ENCODE measurements around the gene GIPC2.

Gene GIPC2

DNA sequence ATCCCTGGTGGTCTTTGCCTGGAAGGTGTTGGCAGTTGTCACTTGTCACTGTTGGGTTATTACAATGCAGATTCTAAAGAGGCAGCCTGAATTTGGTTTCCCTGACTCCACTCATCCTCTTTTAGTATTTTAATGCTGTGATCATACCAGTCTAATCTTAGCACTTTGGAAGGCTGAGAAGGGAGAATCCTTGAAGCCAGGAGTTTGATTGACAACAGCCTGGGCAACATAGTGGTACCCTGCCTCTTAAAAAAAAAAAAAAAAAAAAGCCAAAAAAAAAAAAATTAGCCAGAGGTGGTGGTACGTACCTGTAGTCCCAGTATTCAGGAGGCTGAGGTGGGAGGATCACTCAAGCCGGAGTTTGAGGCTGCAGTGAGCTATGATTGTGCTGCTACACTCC is 7.7 kb downstream of the GIPC2 start:
- TF ChIP-seq, protein P1, sequence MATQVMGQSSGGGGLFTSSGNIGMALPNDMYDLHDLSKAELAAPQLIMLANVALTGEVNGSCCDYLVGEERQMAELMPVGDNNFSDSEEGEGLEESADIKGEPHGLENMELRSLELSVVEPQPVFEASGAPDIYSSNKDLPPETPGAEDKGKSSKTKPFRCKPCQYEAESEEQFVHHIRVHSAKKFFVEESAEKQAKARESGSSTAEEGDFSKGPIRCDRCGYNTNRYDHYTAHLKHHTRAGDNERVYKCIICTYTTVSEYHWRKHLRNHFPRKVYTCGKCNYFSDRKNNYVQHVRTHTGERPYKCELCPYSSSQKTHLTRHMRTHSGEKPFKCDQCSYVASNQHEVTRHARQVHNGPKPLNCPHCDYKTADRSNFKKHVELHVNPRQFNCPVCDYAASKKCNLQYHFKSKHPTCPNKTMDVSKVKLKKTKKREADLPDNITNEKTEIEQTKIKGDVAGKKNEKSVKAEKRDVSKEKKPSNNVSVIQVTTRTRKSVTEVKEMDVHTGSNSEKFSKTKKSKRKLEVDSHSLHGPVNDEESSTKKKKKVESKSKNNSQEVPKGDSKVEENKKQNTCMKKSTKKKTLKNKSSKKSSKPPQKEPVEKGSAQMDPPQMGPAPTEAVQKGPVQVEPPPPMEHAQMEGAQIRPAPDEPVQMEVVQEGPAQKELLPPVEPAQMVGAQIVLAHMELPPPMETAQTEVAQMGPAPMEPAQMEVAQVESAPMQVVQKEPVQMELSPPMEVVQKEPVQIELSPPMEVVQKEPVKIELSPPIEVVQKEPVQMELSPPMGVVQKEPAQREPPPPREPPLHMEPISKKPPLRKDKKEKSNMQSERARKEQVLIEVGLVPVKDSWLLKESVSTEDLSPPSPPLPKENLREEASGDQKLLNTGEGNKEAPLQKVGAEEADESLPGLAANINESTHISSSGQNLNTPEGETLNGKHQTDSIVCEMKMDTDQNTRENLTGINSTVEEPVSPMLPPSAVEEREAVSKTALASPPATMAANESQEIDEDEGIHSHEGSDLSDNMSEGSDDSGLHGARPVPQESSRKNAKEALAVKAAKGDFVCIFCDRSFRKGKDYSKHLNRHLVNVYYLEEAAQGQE (IDR thresholded peaks at IDR 0.05; ENCODE audit: low read depth), result no peak
- TF ChIP-seq NFIC (IDR thresholded peaks at IDR 0.05), result no peak
- no peak for TF ChIP-seq FOXM1 (IDR thresholded peaks at IDR 0.05; ENCODE audit: borderline replicate concordance, low read depth)
- no peak for TF ChIP-seq CREB1 (IDR thresholded peaks at IDR 0.05; ENCODE audit: low read depth)
- TF ChIP-seq TCF12 (IDR thresholded peaks at IDR 0.05; ENCODE audit: low read depth), result no peak
- no peak for TF ChIP-seq TEAD4 (IDR thresholded peaks at IDR 0.05)
- TF ChIP-seq TAF1 (IDR thresholded peaks at IDR 0.05; ENCODE audit: low read depth), result no peak
- no peak for TF ChIP-seq ZBTB7A (IDR thresholded peaks at IDR 0.05; ENCODE audit: low read depth)
- TF ChIP-seq, protein P2, sequence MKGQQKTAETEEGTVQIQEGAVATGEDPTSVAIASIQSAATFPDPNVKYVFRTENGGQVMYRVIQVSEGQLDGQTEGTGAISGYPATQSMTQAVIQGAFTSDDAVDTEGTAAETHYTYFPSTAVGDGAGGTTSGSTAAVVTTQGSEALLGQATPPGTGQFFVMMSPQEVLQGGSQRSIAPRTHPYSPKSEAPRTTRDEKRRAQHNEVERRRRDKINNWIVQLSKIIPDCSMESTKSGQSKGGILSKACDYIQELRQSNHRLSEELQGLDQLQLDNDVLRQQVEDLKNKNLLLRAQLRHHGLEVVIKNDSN (IDR thresholded peaks at IDR 0.05), result no peak
- no peak for TF ChIP-seq YY1 (IDR thresholded peaks at IDR 0.05; ENCODE audit: low read depth)
- TF ChIP-seq RAD21 (IDR thresholded peaks at IDR 0.05; ENCODE audit: low read depth), result no peak
- TF ChIP-seq EP300 (IDR thresholded peaks at IDR 0.05; ENCODE audit: borderline replicate concordance), result no peak
- no peak for TF ChIP-seq CEBPB (IDR thresholded peaks at IDR 0.05)

DNA sequence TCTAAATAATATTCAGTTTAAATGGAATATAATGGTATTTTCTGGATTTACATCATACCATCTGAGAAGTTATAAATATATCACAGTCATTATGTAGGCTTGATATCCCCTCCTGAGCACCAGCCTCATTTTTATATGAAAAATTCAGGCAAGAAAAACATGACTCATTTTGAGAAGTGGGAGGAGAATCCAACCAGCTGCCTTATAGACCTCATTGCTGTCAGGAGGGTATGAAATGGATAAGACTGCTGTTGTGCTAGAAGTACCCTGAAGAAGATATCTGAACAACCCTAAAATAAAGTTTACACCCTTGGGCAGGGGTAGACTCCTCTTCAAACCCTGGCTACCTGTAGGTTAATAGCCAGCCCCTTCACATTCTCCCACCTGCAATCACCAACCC is 8.8 kb downstream of the GIPC2 start:
- TF ChIP-seq EP300 (IDR thresholded peaks at IDR 0.05; ENCODE audit: borderline replicate concordance) (no peak), YY1 (IDR thresholded peaks at IDR 0.05; ENCODE audit: low read depth) (no peak)

DNA sequence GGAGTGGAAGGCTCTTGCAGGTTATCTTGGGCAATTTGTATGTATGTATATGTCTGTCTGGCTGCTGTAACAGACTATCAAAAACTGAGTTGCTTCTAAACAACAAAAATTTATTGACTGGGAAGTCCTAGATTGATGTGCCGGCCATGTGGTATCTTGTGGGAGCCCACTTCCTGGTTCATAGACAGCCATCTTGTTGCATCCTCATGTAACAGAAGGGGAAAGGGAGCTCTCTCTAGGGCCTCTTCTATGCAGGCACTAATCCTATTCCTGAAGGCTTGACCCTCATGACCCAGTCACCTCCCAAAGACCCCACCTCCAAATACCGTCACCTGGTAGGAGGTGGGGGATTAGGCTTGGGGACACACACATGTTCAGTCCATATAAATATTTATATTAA is 9.2 kb downstream of the GIPC2 start:
- TF ChIP-seq ZBTB7A (IDR thresholded peaks at IDR 0.05; ENCODE audit: low read depth) (no peak), CREB1 (IDR thresholded peaks at IDR 0.05; ENCODE audit: low read depth) (no peak), CEBPB (IDR thresholded peaks at IDR 0.05) (no peak), NFIC (IDR thresholded peaks at IDR 0.05) (no peak), TAF1 (IDR thresholded peaks at IDR 0.05; ENCODE audit: low read depth) (no peak), TCF12 (IDR thresholded peaks at IDR 0.05; ENCODE audit: low read depth) (no peak), RAD21 (IDR thresholded peaks at IDR 0.05; ENCODE audit: low read depth) (no peak), FOXM1 (IDR thresholded peaks at IDR 0.05; ENCODE audit: borderline replicate concordance, low read depth) (no peak), TEAD4 (IDR thresholded peaks at IDR 0.05) (no peak), YY1 (IDR thresholded peaks at IDR 0.05; ENCODE audit: low read depth) (no peak), EGR1 (IDR thresholded peaks at IDR 0.05) (no peak)
- TF ChIP-seq, protein P3, sequence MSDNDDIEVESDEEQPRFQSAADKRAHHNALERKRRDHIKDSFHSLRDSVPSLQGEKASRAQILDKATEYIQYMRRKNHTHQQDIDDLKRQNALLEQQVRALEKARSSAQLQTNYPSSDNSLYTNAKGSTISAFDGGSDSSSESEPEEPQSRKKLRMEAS (IDR thresholded peaks at IDR 0.05), result no peak
- TF ChIP-seq, protein P2 (IDR thresholded peaks at IDR 0.05), result no peak
- TF ChIP-seq, protein P1 (IDR thresholded peaks at IDR 0.05; ENCODE audit: low read depth), result no peak

DNA sequence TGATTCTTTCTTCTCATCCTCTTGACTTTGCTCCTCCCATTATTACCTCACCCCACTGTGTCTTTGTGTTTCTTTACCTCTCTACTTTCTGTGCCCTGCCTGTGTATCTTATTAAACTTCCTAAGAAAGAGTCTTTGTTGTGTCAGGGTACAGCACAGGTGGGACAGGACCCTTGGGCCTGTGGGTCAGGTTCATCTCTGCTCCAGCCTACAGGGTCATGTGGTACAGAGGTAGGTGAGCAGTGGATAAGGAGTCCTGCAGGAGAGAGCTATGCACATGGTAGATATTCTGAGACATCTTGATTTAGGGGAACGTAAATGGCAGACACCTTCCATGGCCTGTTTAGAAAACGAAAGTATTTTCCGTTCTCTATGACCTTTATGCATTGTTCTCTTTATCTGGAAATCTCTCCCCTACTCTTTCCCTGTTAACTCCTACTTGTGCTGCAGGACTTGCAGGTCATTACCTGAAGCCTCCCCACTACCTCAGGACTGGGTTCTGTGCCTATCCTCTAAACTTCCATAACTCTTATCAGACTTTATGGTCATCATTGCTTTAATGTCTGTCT is 9.9 kb downstream of the GIPC2 start:
- TF ChIP-seq TCF12 (IDR thresholded peaks at IDR 0.05; ENCODE audit: low read depth) (no peak), CREB1 (IDR thresholded peaks at IDR 0.05; ENCODE audit: low read depth) (no peak)
- TF ChIP-seq, protein P1 (IDR thresholded peaks at IDR 0.05; ENCODE audit: low read depth), result no peak

DNA sequence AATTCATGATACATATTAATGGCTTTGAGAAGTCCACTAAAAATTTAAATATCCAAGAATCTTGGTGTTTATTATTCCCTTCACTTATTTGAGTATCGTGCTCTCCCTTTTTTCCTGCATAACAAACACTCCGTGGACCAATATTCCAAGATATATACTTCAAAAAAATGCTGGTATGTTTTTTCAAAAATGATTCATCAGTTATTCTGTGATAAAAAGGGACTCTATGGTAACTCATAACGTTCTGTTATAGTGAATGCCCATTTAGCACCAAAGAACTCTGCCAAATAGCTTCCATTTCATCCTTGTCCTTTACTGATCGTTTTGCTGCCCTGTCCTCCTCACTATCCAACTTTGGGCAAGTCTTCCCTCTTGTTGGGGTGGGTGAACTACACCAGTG is 12.9 kb downstream of the GIPC2 start:
- TF ChIP-seq ZBTB7A (IDR thresholded peaks at IDR 0.05; ENCODE audit: low read depth), result no peak
- no peak for TF ChIP-seq EGR1 (IDR thresholded peaks at IDR 0.05)
- TF ChIP-seq TCF12 (IDR thresholded peaks at IDR 0.05; ENCODE audit: low read depth), result no peak
- TF ChIP-seq EP300 (IDR thresholded peaks at IDR 0.05; ENCODE audit: borderline replicate concordance), result no peak
- TF ChIP-seq CREB1 (IDR thresholded peaks at IDR 0.05; ENCODE audit: low read depth), result no peak
- no peak for TF ChIP-seq NFIC (IDR thresholded peaks at IDR 0.05)
- no peak for TF ChIP-seq FOXM1 (IDR thresholded peaks at IDR 0.05; ENCODE audit: borderline replicate concordance, low read depth)
- no peak for TF ChIP-seq CEBPB (IDR thresholded peaks at IDR 0.05)
- TF ChIP-seq YY1 (IDR thresholded peaks at IDR 0.05; ENCODE audit: low read depth), result no peak
- TF ChIP-seq, protein P1 (IDR thresholded peaks at IDR 0.05; ENCODE audit: low read depth), result no peak
- TF ChIP-seq, protein P3 (IDR thresholded peaks at IDR 0.05), result no peak
